ENCODE data around the gene ADAMTSL4. TPM values are rescaled to one million over a fixed set of nuclear protein-coding genes. Genes with fewer than 3 reads are reported as not detected.
A peak's percentile ranks its signal among the peaks of the same experiment; 100 is the strongest.

ADAMTSL4 gene
- total RNA-seq, 3 donors from 2014 or later: 3.4 to 37.1 (median 10.2) TPM

GRCh38 chr1:150551051-150551783, 2.0 kb downstream of the ADAMTSL4 start:
- intact Hi-C loops (cut with DNase I, micrococcal nuclease): loop anchor here in 1 of 2 donors (10.0 kb wide), 1 partner anchor 74 kb away; the partner anchor contains the start of gene ENSA
- ATAC-seq (no peak), DNase-seq (no peak)
- TF ChIP-seq CTCF (IDR thresholded peaks at IDR 0.05): no peak
- peaks cover 13% of the 10 kb centered on the region for H3K4me1 ChIP-seq (ENCODE audit: low read depth)
- no peaks in the 10 kb centered on the region for H3K9me3 ChIP-seq
- no peaks in the 10 kb centered on the region for H3K36me3 ChIP-seq (ENCODE audit: low read depth)
- H3K4me3 ChIP-seq: no peak overlapping the region

GRCh38 chr1:150551784-150552127, 2.5 kb downstream of the ADAMTSL4 start:
- ATAC-seq (no peak), DNase-seq (no peak)
- no peak for TF ChIP-seq CTCF (IDR thresholded peaks at IDR 0.05)
- Histone ChIP-seq H3K9me3 (no peaks in the 10 kb centered on the region), H3K36me3 (ENCODE audit: low read depth) (no peaks in the 10 kb centered on the region), H3K4me1 (ENCODE audit: low read depth) (peaks cover 13% of the 10 kb centered on the region), H3K4me3 (no peak overlapping the region)
- intact Hi-C loops (cut with DNase I, micrococcal nuclease): loop anchor here in 1 of 2 donors (10.0 kb wide), 1 partner anchor 73 kb away; the partner anchor contains the start of gene ENSA

GRCh38 chr1:150552128-150552910, 3.1 kb downstream of the ADAMTSL4 start:
- DNase-seq: peak in 2 of 3 donors; percentile 67 to 84
- peaks cover 13% of the 10 kb centered on the region for H3K4me1 ChIP-seq (ENCODE audit: low read depth)
- H3K36me3 ChIP-seq (ENCODE audit: low read depth): no peaks in the 10 kb centered on the region
- ATAC-seq: peak; percentile 36
- TF ChIP-seq CTCF (IDR thresholded peaks at IDR 0.05): no peak
- intact Hi-C loops (cut with DNase I, micrococcal nuclease): loop anchor here in 1 of 2 donors (10.0 kb wide), 1 partner anchor 72 kb away; the partner anchor contains the start of gene ENSA
- no peaks in the 10 kb centered on the region for H3K9me3 ChIP-seq
- no peak overlapping the region for H3K4me3 ChIP-seq

GRCh38 chr1:150552911-150553289, 3.7 kb downstream of the ADAMTSL4 start:
- DNase-seq: peak in 1 of 3 donors; percentile 53
- Histone ChIP-seq H3K36me3 (ENCODE audit: low read depth) (no peaks in the 10 kb centered on the region), H3K9me3 (no peaks in the 10 kb centered on the region), H3K4me3 (no peak overlapping the region), H3K4me1 (ENCODE audit: low read depth) (peaks cover 13% of the 10 kb centered on the region)
- no peak for ATAC-seq
- intact Hi-C loops (cut with DNase I, micrococcal nuclease): loop anchor here in 1 of 2 donors (10.0 kb wide), 1 partner anchor 72 kb away; the partner anchor contains the start of gene ENSA
- TF ChIP-seq CTCF (IDR thresholded peaks at IDR 0.05): no peak

DNA sequence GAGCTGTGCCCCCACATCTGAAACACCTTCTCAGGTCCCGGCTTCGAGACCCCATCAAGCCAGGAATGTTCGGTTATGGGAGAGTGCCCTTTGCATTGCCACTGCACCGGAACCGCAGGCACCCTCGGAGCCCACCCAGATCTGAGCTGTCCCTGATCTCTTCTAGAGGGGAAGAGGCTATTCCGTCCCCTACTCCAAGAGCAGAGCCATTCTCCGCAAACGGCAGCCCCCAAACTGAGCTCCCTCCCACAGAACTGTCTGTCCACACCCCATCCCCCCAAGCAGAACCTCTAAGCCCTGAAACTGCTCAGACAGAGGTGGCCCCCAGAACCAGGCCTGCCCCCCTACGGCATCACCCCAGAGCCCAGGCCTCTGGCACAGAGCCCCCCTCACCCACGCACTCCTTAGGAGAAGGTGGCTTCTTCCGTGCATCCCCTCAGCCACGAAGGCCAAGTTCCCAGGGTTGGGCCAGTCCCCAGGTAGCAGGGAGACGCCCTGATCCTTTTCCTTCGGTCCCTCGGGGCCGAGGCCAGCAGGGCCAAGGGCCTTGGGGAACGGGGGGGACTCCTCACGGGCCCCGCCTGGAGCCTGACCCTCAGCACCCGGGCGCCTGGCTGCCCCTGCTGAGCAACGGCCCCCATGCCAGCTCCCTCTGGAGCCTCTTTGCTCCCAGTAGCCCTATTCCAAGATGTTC, 4.3 kb downstream of the ADAMTSL4 start:
- intact Hi-C loops (cut with DNase I, micrococcal nuclease): loop anchor here in 1 of 2 donors (10.0 kb wide), 1 partner anchor 71 kb away; the partner anchor contains the start of gene ENSA
- no peaks in the 10 kb centered on the region for H3K9me3 ChIP-seq
- no peak overlapping the region for H3K4me3 ChIP-seq
- peak in 1 of 3 donors; percentile 51 for DNase-seq
- H3K36me3 ChIP-seq (ENCODE audit: low read depth): no peaks in the 10 kb centered on the region
- no peak for TF ChIP-seq CTCF (IDR thresholded peaks at IDR 0.05)
- H3K4me1 ChIP-seq (ENCODE audit: low read depth): peaks cover 9% of the 10 kb centered on the region
- no peak for ATAC-seq
